IMR-90 (cell line): ENCODE results near the gene ADAMTS6.

Experiments
- ELK1 ChIP-seq: fragments of 150-350 bp; IDR thresholded peaks from 2 replicates; pipeline ENCODE4 v1.6.1; 2016; ENCODE audit warnings: low read depth, mild to moderate bottlenecking, low read length, moderate library complexity, borderline replicate concordance
- RFX5 ChIP-seq: IDR thresholded peaks from 2 replicates; pipeline ENCODE4 v1.8.0; 2012; ENCODE audit warnings: low read depth, mild to moderate bottlenecking, low read length, moderate library complexity
- USF2 ChIP-seq: fragments of 150-350 bp; IDR thresholded peaks from 2 replicates; pipeline ENCODE4 v1.6.1; 2017; ENCODE audit warnings: mild to moderate bottlenecking, antibody characterized with exemption, low read length, low read depth

GRCh38 chr5:65213921-65214525 lies 267.7 kb downstream of the ADAMTS6 start:
- TF ChIP-seq USF2, result no peak
- no peak for TF ChIP-seq RFX5
- TF ChIP-seq ELK1, result no peak
